ENCODE measurements around the gene RMI1.
"Not testable (repeated sequence)": the region's sequence is repeated elsewhere in the genome, so short reads cannot be mapped to it uniquely, and the experiment has no call there.

The RMI1 gene

DNA sequence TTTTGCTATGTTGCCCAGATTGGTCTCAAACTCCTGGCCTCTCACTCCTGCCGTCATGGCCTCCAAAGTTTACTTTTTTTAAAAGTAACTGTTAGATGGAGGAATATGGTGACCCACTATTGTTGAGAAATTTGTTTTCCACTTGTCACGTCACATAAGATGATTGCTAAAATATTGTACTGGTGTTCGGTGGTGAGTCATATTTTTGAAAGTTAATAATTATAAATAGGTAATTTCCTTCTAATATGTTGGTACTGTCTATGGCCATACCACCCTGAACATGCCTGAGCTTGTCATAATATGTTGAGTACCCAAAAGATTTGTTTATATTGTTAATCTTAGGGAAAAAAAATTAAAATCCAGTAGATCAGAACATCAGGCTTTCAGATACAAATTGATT lies 22.6 kb downstream of the RMI1 start:
- DNase-seq (ENCODE audit: low read depth) = no peak
- in situ Hi-C loops (cut with HindIII; ENCODE audit: low sequenced_read_pairs) = no loop called here
- no peak overlapping the region for H3K4me3 ChIP-seq (ENCODE audit: low read depth, low read length)
- TF ChIP-seq, protein P1, sequence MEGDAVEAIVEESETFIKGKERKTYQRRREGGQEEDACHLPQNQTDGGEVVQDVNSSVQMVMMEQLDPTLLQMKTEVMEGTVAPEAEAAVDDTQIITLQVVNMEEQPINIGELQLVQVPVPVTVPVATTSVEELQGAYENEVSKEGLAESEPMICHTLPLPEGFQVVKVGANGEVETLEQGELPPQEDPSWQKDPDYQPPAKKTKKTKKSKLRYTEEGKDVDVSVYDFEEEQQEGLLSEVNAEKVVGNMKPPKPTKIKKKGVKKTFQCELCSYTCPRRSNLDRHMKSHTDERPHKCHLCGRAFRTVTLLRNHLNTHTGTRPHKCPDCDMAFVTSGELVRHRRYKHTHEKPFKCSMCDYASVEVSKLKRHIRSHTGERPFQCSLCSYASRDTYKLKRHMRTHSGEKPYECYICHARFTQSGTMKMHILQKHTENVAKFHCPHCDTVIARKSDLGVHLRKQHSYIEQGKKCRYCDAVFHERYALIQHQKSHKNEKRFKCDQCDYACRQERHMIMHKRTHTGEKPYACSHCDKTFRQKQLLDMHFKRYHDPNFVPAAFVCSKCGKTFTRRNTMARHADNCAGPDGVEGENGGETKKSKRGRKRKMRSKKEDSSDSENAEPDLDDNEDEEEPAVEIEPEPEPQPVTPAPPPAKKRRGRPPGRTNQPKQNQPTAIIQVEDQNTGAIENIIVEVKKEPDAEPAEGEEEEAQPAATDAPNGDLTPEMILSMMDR (IDR thresholded peaks at IDR 0.05; ENCODE audit: low read depth, low read length, missing control alignments) = no peak

GRCh38 chr9:84007662-84008061 lies 27.1 kb downstream of the RMI1 start:
- in situ Hi-C loops (cut with HindIII; ENCODE audit: low sequenced_read_pairs) = no loop called here
- no peak for DNase-seq (ENCODE audit: low read depth)
- H3K4me3 ChIP-seq (ENCODE audit: low read depth, low read length) = no peak overlapping the region
- TF ChIP-seq, protein P1 (IDR thresholded peaks at IDR 0.05; ENCODE audit: low read depth, low read length, missing control alignments) = no peak

DNA sequence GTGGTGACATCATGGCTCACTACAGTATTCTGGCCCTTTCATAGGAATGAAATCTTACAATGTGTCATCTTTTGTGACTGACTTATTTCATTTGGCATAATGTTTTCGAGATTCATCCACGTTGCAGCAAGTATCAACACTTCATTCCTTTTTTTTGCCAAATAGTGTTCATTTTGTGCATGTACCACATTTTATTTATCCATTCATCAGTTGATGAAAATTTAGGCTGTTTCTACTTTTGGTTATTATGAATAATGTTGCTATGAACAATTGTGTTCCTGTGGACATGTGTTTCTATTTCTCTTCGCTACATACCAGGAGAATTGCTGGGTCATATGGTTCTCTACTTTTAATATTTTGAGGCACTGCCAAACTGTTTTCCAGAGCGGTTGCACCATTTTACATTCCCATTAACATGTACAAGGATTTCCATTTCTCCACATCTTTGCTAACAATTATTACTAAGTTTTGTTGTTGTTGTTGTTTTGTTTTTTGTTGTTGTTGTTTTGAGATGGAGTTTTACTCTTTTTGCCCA lies 43.5 kb downstream of the RMI1 start:
- in situ Hi-C loops (cut with HindIII; ENCODE audit: low sequenced_read_pairs) = no loop called here
- no peak overlapping the region for H3K4me3 ChIP-seq (ENCODE audit: low read depth, low read length)
- TF ChIP-seq, protein P1 (IDR thresholded peaks at IDR 0.05; ENCODE audit: low read depth, low read length, missing control alignments) = no peak
- no peak for DNase-seq (ENCODE audit: low read depth)

- no peak for DNase-seq (ENCODE audit: low read depth)
- no peak overlapping the region for H3K4me3 ChIP-seq (ENCODE audit: low read depth, low read length)
- TF ChIP-seq, protein P1 (IDR thresholded peaks at IDR 0.05; ENCODE audit: low read depth, low read length, missing control alignments) = no peak
- in situ Hi-C loops (cut with HindIII; ENCODE audit: low sequenced_read_pairs) = no loop called here
Observed at GRCh38 chr9:84027201-84027600, 46.6 kb downstream of the RMI1 start.

DNA sequence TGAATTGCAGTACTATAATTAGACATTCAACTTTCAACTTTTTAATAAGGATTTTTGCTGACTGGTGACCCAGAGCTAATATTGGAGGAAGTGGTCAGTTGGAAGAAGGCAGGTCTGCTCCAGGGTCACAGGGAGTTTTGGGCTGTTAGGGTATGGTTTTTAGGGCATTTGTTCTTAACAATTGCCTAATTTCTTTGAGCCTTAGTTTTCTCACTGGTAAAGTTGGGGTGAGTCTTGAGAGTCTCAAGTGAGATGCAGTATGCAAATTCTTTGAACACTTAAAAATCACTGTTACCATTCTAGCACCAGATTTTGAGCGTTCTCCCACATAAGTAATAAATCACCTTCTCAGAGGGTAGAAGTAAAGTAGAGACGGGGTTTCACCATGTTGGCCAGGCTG lies 50.9 kb downstream of the RMI1 start:
- in situ Hi-C loops (cut with HindIII; ENCODE audit: low sequenced_read_pairs) = no loop called here
- TF ChIP-seq, protein P1 (IDR thresholded peaks at IDR 0.05; ENCODE audit: low read depth, low read length, missing control alignments) = no peak
- no peak overlapping the region for H3K4me3 ChIP-seq (ENCODE audit: low read depth, low read length)
- no peak for DNase-seq (ENCODE audit: low read depth)

- DNase-seq (ENCODE audit: low read depth); in situ Hi-C loops (cut with HindIII; ENCODE audit: low sequenced_read_pairs); H3K4me3 ChIP-seq (ENCODE audit: low read depth, low read length): not testable (repeated sequence)
Observed at GRCh38 chr9:84041857-84042256, 61.3 kb downstream of the RMI1 start.

GRCh38 chr9:84045481-84046097 lies 65.0 kb downstream of the RMI1 start:
- TF ChIP-seq, protein P1 (IDR thresholded peaks at IDR 0.05; ENCODE audit: low read depth, low read length, missing control alignments) = no peak
- no peak overlapping the region for H3K4me3 ChIP-seq (ENCODE audit: low read depth, low read length)
- DNase-seq (ENCODE audit: low read depth) = no peak
- in situ Hi-C loops (cut with HindIII; ENCODE audit: low sequenced_read_pairs) = no loop called here

Measured in astrocyte of the cerebellum (primary cell).